GM12872 (cell line): ENCODE results near the gene AFDN.

Source experiments
- CTCF ChIP-seq: IDR thresholded peaks from 3 replicates; pipeline ENCODE4 v1.5.1; 2011; ENCODE audit warnings: low read depth, mild to moderate bottlenecking, low read length, moderate library complexity; ENCODE audit not compliant: insufficient read depth

Gene AFDN, protein sequence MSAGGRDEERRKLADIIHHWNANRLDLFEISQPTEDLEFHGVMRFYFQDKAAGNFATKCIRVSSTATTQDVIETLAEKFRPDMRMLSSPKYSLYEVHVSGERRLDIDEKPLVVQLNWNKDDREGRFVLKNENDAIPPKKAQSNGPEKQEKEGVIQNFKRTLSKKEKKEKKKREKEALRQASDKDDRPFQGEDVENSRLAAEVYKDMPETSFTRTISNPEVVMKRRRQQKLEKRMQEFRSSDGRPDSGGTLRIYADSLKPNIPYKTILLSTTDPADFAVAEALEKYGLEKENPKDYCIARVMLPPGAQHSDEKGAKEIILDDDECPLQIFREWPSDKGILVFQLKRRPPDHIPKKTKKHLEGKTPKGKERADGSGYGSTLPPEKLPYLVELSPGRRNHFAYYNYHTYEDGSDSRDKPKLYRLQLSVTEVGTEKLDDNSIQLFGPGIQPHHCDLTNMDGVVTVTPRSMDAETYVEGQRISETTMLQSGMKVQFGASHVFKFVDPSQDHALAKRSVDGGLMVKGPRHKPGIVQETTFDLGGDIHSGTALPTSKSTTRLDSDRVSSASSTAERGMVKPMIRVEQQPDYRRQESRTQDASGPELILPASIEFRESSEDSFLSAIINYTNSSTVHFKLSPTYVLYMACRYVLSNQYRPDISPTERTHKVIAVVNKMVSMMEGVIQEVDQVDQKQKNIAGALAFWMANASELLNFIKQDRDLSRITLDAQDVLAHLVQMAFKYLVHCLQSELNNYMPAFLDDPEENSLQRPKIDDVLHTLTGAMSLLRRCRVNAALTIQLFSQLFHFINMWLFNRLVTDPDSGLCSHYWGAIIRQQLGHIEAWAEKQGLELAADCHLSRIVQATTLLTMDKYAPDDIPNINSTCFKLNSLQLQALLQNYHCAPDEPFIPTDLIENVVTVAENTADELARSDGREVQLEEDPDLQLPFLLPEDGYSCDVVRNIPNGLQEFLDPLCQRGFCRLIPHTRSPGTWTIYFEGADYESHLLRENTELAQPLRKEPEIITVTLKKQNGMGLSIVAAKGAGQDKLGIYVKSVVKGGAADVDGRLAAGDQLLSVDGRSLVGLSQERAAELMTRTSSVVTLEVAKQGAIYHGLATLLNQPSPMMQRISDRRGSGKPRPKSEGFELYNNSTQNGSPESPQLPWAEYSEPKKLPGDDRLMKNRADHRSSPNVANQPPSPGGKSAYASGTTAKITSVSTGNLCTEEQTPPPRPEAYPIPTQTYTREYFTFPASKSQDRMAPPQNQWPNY (N-terminal part only)

DNA sequence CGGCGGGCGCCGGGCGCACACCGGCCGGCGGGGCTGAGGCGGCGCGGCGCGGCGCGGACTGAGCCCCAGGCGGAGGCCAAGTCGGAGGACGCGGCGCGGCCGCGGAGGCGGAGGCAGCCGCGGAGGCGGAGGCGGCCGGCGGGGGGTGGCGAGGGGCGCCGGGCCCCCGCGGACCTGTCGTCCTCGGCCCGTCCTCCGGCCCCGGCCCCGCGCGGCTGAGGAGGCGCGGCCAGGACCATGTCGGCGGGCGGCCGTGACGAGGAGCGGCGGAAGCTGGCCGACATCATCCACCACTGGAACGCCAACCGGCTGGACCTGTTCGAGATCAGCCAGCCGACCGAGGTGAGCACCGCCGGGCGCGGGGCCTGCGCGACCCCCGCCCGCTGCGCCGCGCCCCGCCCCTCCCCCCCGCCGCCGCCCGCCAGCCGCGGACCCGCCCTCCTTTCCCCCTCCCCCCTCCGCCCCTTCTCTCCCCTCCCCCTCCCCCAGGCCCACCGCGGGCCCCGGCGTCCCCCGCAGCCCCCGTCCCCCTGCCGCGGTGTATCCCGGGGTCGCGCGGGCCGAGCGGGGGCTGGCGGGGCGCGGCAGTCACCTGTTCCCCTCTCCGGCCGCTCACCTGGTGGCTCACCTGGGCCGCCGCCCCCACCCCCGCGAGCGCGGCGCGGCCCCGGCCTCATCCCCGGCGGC, at the start of gene AFDN:
AFDN (plus strand) TSS at position 16 of the 687 bp plus-strand sequence; CDS start at position 238, 222 bp downstream.
- no peak for TF ChIP-seq CTCF

GRCh38 chr6:167778497-167779128, 48.1 kb upstream of the AFDN start:
- TF ChIP-seq CTCF: no peak

GRCh38 chr6:167779129-167779992, 47.4 kb upstream of the AFDN start:
- TF ChIP-seq CTCF: no peak

- TF ChIP-seq CTCF: no peak
Observed at GRCh38 chr6:167779993-167780655, 46.6 kb upstream of the AFDN start.

DNA sequence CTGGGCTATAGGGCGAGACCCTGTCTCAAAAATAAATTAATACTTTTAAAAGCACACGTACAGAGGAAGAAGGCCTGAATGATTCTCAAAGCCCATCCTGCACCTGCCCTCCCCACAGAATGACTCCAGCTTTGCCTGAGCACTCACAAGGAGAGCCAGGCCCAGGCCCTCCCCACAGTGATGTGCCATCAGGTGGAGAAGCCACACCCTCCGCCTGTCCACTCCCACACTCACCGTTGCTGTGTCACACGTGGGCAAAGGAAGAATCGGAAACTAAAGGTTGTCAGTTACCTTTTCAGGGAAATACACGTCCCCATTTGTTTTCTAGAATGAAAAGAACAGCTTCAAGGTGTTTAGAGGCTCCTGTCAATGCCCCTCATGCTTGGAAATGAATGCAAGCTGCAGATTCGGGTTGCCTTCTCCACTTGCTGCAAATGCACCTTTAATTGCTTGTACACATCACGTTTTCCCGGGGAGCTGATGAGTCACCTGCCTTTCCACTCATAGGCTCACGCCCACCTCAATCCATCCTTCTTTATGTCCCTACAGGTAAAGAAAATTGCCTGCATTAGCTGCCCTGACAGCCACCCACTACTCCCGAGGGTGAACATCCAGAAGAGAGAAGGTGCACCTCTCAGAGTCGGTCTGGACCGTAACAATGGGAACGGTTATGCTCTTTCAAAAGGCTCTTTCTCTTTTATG, 45.5 kb upstream of the AFDN start:
- no peak for TF ChIP-seq CTCF
